ENCODE data around the gene RASAL2. TPM values are rescaled to one million over a fixed set of nuclear protein-coding genes. Genes with fewer than 3 reads are reported as not detected.

RASAL2 gene
- total and polyA plus RNA-seq, 9 of the 15 experiments (the other 6 are each of a cell fraction or from before 2014, with no cell fraction given): 0.13 to 1.0 (median 0.62) TPM

DNA sequence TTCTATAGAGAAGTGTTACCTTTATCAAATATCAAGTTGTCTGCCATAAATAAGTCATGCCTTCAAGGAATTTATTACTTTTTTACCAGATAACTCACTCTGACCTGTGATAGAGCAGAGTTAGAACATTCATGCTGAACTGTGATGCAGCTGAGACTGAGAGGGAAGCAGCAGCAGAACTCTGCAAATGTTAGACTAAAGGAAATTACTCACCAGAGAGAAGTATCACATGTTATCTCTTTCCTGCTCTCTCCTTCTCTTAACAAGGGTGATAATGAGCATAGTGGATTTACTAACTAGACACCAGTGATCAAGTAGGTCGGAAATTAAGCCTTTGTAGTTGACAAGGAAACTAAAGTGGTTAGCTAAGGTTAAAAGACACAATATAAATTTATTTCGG lies 181.6 kb downstream of the RASAL2 start:
- Histone ChIP-seq H2AFZ (ENCODE audit: low read depth, low read length) (no peak overlapping the region), H3K9me3 (replicated peaks; ENCODE audit: control insufficient read depth, insufficient read depth, low read depth, low read length) (no peaks in the 10 kb centered on the region), H3K27me3 (ENCODE audit: control insufficient read depth in 2 of 2, insufficient read depth in 2 of 2, low read length in 2 of 2) (no peaks in the 10 kb centered on the region), H3K79me2 (ENCODE audit: control insufficient read depth, insufficient read depth, low read length) (no peaks in the 10 kb centered on the region), H3K27ac (ENCODE audit: extremely low read depth, low read depth, low read length) (no peak overlapping the region), H3K4me3 (no peak overlapping the region), H3K4me2 (ENCODE audit: insufficient read depth, low read length) (no peak overlapping the region), H3K4me1 (replicated peaks in 1 of 2; ENCODE audit: control insufficient read depth in 2 of 2, insufficient read depth in 2 of 2, low read length in 2 of 2) (no peaks in the 10 kb centered on the region), H4K20me1 (replicated peaks; ENCODE audit: control insufficient read depth, insufficient read depth, low read length) (no peaks in the 10 kb centered on the region), H3K36me3 (ENCODE audit: control insufficient read depth, insufficient read depth, low read length) (no peaks in the 10 kb centered on the region), H3K9me1 (ENCODE audit: control insufficient read depth, insufficient read depth, low read length) (no peaks in the 10 kb centered on the region), H3K9ac (ENCODE audit: insufficient read depth in 1 of 2, low read depth in 2 of 2, low read length in 2 of 2) (no peak overlapping the region)
- POLR2A ChIA-PET: no interaction called here
- BruUV-seq (replicated peaks): no TSS peak
- TF ChIP-seq MTA3 (IDR thresholded peaks at IDR 0.05; ENCODE audit: borderline replicate concordance) (no peak), FOXK2 (conservative IDR thresholded peaks at IDR 0.05 in 1 of 2, IDR thresholded peaks at IDR 0.05 in 1 of 2; ENCODE audit: low read depth in 2 of 2) (no peak), LEF1 (IDR thresholded peaks at IDR 0.05) (no peak), FIP1L1 (IDR thresholded peaks at IDR 0.05; ENCODE audit: low read depth, low read length, poor library complexity, severe bottlenecking) (no peak), RAD21 (CRISPR knock-in tag; conservative IDR thresholded peaks at IDR 0.05 in 1 of 2, IDR thresholded peaks at IDR 0.05 in 1 of 2) (no peak), BACH1 (tag; IDR thresholded peaks at IDR 0.05) (no peak), ZC3H4 (CRISPR knock-in tag; IDR thresholded peaks at IDR 0.05; ENCODE audit: borderline replicate concordance) (no peak), CXXC5 (CRISPR knock-in tag; IDR thresholded peaks at IDR 0.05) (no peak), POLR2AphosphoS2 (IDR thresholded peaks at IDR 0.05; ENCODE audit: low read length) (no peak)
- TF ChIP-seq, protein P1, sequence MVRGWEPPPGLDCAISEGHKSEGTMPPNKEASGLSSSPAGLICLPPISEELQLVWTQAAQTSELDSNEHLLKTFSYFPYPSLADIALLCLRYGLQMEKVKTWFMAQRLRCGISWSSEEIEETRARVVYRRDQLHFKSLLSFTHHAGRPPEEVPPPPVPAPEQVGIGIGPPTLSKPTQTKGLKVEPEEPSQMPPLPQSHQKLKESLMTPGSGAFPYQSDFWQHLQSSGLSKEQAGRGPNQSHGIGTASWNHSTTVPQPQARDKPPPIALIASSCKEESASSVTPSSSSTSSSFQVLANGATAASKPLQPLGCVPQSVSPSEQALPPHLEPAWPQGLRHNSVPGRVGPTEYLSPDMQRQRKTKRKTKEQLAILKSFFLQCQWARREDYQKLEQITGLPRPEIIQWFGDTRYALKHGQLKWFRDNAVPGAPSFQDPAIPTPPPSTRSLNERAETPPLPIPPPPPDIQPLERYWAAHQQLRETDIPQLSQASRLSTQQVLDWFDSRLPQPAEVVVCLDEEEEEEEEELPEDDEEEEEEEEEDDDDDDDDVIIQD (CRISPR knock-in tag; IDR thresholded peaks at IDR 0.05): no peak
- TF ChIP-seq, protein P2, sequence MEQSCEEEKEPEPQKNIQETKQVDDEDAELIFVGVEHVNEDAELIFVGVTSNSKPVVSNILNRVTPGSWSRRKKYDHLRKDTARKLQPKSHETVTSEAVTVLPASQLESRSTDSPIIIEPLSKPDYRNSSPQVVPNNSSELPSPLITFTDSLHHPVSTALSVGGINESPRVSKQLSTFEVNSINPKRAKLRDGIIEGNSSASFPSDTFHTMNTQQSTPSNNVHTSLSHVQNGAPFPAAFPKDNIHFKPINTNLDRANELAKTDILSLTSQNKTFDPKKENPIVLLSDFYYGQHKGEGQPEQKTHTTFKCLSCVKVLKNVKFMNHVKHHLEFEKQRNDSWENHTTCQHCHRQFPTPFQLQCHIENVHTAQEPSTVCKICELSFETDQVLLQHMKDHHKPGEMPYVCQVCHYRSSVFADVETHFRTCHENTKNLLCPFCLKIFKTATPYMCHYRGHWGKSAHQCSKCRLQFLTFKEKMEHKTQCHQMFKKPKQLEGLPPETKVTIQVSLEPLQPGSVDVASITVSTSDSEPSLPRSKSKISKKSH (CRISPR knock-in tag; IDR thresholded peaks at IDR 0.05): no peak
- TF ChIP-seq, protein P3, sequence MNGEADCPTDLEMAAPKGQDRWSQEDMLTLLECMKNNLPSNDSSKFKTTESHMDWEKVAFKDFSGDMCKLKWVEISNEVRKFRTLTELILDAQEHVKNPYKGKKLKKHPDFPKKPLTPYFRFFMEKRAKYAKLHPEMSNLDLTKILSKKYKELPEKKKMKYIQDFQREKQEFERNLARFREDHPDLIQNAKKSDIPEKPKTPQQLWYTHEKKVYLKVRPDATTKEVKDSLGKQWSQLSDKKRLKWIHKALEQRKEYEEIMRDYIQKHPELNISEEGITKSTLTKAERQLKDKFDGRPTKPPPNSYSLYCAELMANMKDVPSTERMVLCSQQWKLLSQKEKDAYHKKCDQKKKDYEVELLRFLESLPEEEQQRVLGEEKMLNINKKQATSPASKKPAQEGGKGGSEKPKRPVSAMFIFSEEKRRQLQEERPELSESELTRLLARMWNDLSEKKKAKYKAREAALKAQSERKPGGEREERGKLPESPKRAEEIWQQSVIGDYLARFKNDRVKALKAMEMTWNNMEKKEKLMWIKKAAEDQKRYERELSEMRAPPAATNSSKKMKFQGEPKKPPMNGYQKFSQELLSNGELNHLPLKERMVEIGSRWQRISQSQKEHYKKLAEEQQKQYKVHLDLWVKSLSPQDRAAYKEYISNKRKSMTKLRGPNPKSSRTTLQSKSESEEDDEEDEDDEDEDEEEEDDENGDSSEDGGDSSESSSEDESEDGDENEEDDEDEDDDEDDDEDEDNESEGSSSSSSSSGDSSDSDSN (IDR thresholded peaks at IDR 0.05; ENCODE audit: borderline replicate concordance in 1 of 2, low read depth in 2 of 2, low read length in 2 of 2): no peak
- intact Hi-C loops (cut with micrococcal nuclease): no loop called here
- FAIRE-seq (no peak), ATAC-seq (no peak), DNase-seq (ENCODE audit: extremely low read depth in 1 of 4, low spot score in 3 of 4) (no peak)
- 0% methylated on average over 2 of the region's 2 CpGs for WGBS (ENCODE audit: insufficient coverage, low coverage, missing lambda C conversion rate)
- CTCF ChIA-PET (ENCODE audit: low intra/inter-chr PET ratio): no interaction called here
- in situ Hi-C loops (cut with MboI): no loop called here

All from K562 (cell line).